Esophagus squamous epithelium (tissue), 4 donors: Measurements from ENCODE around the gene TBC1D12.

Experiments
- CTCF ChIP-seq, 6 experiments: fragments of 450-650 bp in 4 of 6; fragments of 200-600 bp in 2 of 6; sonication (generic) in 2 of 6; IDR thresholded peaks; one replicate each; pipeline ENCODE4 v1.5.1; 2016 to 2019; ENCODE audit warnings: antibody characterized with exemption in 6 of 6, mild to moderate bottlenecking in 4 of 6, moderate library complexity in 4 of 6
- POLR2A ChIP-seq, 4 donors: fragments of 450-650 bp; IDR thresholded peaks; one replicate each; pipeline ENCODE4 v1.6.1; 2017; ENCODE audit warnings: antibody characterized with exemption in 4 of 4, mild to moderate bottlenecking in 4 of 4, moderate library complexity in 3 of 4

DNA sequence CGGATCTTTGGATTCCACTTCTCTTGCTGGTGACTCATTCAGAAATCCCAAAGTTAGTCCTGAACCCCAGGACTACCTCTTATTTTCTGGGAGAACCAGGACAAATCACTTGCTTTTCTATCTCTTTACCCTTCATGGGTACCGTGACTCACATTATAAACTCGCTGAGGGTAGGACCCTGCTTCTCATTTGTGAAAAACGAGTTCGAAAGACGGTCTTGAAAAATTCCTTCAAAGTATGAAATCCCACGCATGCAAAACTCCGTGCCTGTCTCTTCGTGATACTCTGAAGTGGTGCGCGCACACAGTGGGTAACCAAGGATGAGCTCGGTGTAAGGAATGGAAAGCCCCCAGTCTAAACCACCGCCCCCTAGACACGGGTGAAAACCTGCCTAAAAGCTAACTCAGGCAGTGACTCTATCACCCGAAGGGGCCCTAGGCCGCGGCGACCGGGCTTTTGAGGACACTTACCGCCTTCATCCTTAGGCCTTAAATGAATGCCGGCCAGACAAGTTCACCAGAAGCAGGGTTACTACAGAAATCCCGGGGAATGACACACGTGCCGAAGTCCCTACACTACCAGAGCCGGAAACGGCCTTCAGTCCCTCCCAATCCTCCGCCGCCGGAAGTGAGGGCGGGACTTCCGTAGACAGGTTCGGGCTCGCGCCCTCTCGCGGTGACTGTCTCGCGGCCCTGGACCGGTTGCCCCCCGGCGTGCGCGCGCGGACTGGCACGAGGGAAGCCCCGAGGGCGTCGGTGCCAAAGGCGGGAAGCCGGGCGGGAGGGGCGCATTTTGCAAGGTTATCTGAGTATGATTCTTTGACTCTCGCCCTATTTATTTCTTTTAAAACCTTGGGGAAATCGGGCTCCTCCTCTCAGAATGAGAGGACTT is 39.7 kb upstream of the TBC1D12 start, which contains the start of gene NOC3L:
- no peak for TF ChIP-seq POLR2A (IDR thresholded peaks at IDR 0.05)
- peak; percentile 71 to 90 (median 82) for TF ChIP-seq CTCF (IDR thresholded peaks at IDR 0.05)
